Measurements from ENCODE around the gene CHRNB4.

CHRNB4 gene

GRCh38 chr15:78663703-78664102 lies 22.7 kb upstream of the CHRNB4 start:
- no peaks in the 10 kb centered on the region for H3K36me3 ChIP-seq (ENCODE audit: control insufficient read depth, insufficient read depth, low read length)
- TF ChIP-seq, protein P1, sequence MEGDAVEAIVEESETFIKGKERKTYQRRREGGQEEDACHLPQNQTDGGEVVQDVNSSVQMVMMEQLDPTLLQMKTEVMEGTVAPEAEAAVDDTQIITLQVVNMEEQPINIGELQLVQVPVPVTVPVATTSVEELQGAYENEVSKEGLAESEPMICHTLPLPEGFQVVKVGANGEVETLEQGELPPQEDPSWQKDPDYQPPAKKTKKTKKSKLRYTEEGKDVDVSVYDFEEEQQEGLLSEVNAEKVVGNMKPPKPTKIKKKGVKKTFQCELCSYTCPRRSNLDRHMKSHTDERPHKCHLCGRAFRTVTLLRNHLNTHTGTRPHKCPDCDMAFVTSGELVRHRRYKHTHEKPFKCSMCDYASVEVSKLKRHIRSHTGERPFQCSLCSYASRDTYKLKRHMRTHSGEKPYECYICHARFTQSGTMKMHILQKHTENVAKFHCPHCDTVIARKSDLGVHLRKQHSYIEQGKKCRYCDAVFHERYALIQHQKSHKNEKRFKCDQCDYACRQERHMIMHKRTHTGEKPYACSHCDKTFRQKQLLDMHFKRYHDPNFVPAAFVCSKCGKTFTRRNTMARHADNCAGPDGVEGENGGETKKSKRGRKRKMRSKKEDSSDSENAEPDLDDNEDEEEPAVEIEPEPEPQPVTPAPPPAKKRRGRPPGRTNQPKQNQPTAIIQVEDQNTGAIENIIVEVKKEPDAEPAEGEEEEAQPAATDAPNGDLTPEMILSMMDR (IDR thresholded peaks at IDR 0.05; ENCODE audit: insufficient read depth, low read length, poor library complexity, severe bottlenecking) = no peak
- H3K4me3 ChIP-seq (replicated peaks; ENCODE audit: low read depth, low read length) = no peak overlapping the region
- no peaks in the 10 kb centered on the region for H3K27me3 ChIP-seq (replicated peaks; ENCODE audit: control insufficient read depth, insufficient read depth, low read length)
- no peak for DNase-seq (ENCODE audit: extremely low read depth, insufficient read length)

DNA sequence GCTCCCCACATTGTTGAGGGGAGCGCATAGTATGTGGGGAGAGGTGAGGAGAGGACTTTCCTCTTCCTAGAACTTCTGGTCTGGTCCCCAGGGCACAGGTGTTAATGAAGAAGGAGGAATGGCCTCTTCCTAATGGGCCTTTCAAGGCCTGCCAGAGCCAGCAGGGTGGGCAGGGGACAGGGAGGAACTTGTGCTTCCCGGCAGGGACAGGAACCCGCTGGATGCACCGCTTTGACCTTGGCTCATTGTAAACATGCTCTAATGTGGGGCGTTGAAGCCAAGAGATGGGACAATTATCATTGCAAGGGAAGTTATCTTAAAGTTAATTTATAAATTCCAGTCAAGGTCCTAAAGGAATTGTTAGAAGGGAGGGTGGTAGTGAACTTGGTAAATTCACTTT lies 21.0 kb upstream of the CHRNB4 start:
- TF ChIP-seq, protein P1 (IDR thresholded peaks at IDR 0.05; ENCODE audit: insufficient read depth, low read length, poor library complexity, severe bottlenecking) = no peak
- no peaks in the 10 kb centered on the region for H3K36me3 ChIP-seq (ENCODE audit: control insufficient read depth, insufficient read depth, low read length)
- H3K27me3 ChIP-seq (replicated peaks; ENCODE audit: control insufficient read depth, insufficient read depth, low read length) = no peaks in the 10 kb centered on the region
- H3K4me3 ChIP-seq (replicated peaks; ENCODE audit: low read depth, low read length) = no peak overlapping the region
- no peak for DNase-seq (ENCODE audit: extremely low read depth, insufficient read length)

DNA sequence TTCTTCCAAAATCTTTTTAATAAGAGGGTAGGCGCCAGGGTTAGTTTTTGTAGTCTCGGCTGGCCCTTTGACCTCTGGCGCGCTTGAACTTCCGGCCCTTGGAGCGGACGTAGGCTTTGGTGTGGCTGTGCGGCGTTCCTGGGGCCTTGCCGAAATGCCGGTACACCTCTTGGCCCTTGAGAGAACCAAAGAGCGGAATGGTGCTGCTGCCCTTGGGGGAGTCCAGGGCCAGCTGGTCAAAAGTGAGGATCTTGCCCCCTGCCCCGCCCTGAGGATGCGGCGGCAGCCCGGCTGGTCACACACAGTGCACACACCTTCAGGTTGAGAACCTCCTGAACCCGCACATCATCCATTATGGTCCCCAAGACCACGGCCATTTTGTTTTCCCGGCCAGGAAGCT lies 20.0 kb upstream of the CHRNB4 start:
- TF ChIP-seq, protein P1 (IDR thresholded peaks at IDR 0.05; ENCODE audit: insufficient read depth, low read length, poor library complexity, severe bottlenecking) = no peak
- DNase-seq (ENCODE audit: extremely low read depth, insufficient read length) = no peak
- no peaks in the 10 kb centered on the region for H3K27me3 ChIP-seq (replicated peaks; ENCODE audit: control insufficient read depth, insufficient read depth, low read length)
- no peak overlapping the region for H3K4me3 ChIP-seq (replicated peaks; ENCODE audit: low read depth, low read length)
- no peaks in the 10 kb centered on the region for H3K36me3 ChIP-seq (ENCODE audit: control insufficient read depth, insufficient read depth, low read length)

- H3K4me3 ChIP-seq (replicated peaks; ENCODE audit: low read depth, low read length) = no peak overlapping the region
- TF ChIP-seq, protein P1 (IDR thresholded peaks at IDR 0.05; ENCODE audit: insufficient read depth, low read length, poor library complexity, severe bottlenecking) = no peak
- DNase-seq (ENCODE audit: extremely low read depth, insufficient read length) = no peak
- no peaks in the 10 kb centered on the region for H3K27me3 ChIP-seq (replicated peaks; ENCODE audit: control insufficient read depth, insufficient read depth, low read length)
- no peaks in the 10 kb centered on the region for H3K36me3 ChIP-seq (ENCODE audit: control insufficient read depth, insufficient read depth, low read length)
Observed at GRCh38 chr15:78660584-78660983, 19.6 kb upstream of the CHRNB4 start.

DNA sequence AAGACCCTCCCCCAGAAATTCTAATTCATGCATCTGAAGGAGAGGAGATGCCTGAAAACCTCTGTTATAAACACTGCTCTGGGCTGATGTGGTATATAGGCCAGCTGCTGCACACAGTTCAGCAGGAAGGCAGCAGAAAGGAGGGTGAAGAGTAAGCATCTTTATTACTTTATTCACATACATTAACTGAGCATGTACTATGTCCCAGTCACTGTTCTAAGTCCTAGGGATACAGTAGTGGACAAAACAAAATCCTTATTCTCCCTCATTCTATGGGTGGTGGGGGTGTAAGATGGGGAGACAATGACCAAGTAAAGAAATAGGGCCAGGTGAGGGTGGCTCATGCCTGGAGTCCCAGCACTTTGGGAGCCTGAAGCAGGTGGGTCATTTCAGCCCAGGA lies 17.8 kb upstream of the CHRNB4 start:
- no peaks in the 10 kb centered on the region for H3K27me3 ChIP-seq (replicated peaks; ENCODE audit: control insufficient read depth, insufficient read depth, low read length)
- no peaks in the 10 kb centered on the region for H3K36me3 ChIP-seq (ENCODE audit: control insufficient read depth, insufficient read depth, low read length)
- no peak for DNase-seq (ENCODE audit: extremely low read depth, insufficient read length)
- no peak overlapping the region for H3K4me3 ChIP-seq (replicated peaks; ENCODE audit: low read depth, low read length)
- TF ChIP-seq, protein P1 (IDR thresholded peaks at IDR 0.05; ENCODE audit: insufficient read depth, low read length, poor library complexity, severe bottlenecking) = no peak

DNA sequence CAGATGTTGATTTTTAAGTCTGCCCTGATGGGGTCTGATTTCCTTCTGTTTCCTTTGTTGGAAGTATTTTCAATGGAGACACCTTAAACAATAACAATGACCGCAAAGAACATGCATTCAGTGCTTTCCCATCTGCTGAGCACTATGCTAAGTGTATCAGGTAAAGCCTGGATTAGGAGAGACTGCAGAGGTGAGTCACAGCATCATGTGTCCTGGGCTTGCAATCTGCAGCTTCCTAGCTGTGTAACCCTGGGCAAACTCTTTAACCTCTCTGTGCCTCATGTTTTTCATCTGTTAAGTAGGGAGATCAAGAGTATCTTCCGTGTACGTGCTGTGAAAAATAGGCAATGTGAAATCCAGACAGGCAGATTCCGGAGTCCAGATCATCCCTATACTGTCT lies 13.3 kb upstream of the CHRNB4 start:
- Histone ChIP-seq H3K36me3 (ENCODE audit: control insufficient read depth, insufficient read depth, low read length) (no peaks in the 10 kb centered on the region), H3K4me3 (replicated peaks; ENCODE audit: low read depth, low read length) (no peak overlapping the region), H3K27me3 (replicated peaks; ENCODE audit: control insufficient read depth, insufficient read depth, low read length) (no peaks in the 10 kb centered on the region)
- TF ChIP-seq, protein P1 (IDR thresholded peaks at IDR 0.05; ENCODE audit: insufficient read depth, low read length, poor library complexity, severe bottlenecking) = no peak
- DNase-seq (ENCODE audit: extremely low read depth, insufficient read length) = no peak
